Thyroid gland (tissue), 4 donors: Measurements from ENCODE around the gene NAV2. TPM values are rescaled to one million over a fixed set of nuclear protein-coding genes. Genes with fewer than 3 reads are reported as not detected.

Source experiments
- DNase-seq, 2 donors: peaks; one replicate each; pipeline ENCODE4 v3.0.0-alpha.2; 2019
- H3K27ac ChIP-seq, 3 donors: fragments of 200-600 bp; sonication (generic); 1 replicate in 2 of 3; 2 replicates in 1 of 3; pipeline ENCODE4 v1.5.1; 2016 to 2019; ENCODE audit warnings: mild to moderate bottlenecking in 1 of 3, moderate library complexity in 1 of 3
- H3K27me3 ChIP-seq: fragments of 200-600 bp; sonication (generic); one replicate; pipeline ENCODE4 v1.5.1; 2019
- H3K36me3 ChIP-seq, 2 donors: fragments of 200-600 bp; sonication (generic); one replicate each; pipeline ENCODE4 v1.5.1; 2016 to 2019
- H3K4me1 ChIP-seq, 2 donors: fragments of 200-600 bp; sonication (generic); one replicate each; pipeline ENCODE4 v1.5.1; 2017 to 2019
- H3K4me3 ChIP-seq, 3 donors: fragments of 200-600 bp; sonication (generic); replicated peaks in 1 of 3; 1 replicate in 2 of 3; 2 replicates in 1 of 3; pipeline ENCODE4 v1.5.1; 2016; ENCODE audit warnings: mild to moderate bottlenecking in 1 of 3
- H3K9me3 ChIP-seq: fragments of 200-600 bp; sonication (generic); one replicate; pipeline ENCODE4 v1.5.1; 2017
- POLR2A ChIP-seq, 2 donors: fragments of 450-650 bp; IDR thresholded peaks; one replicate each; pipeline ENCODE4 v1.6.1; 2017; ENCODE audit warnings: antibody characterized with exemption in 2 of 2, mild to moderate bottlenecking in 2 of 2, moderate library complexity in 1 of 2
- WGBS, 2 donors: methylation state at CpG; one replicate each; pipeline ENCODE4 v1.1.5; 2017; 5-methylcytosine and 5-hydroxymethylcytosine counted together
- intact Hi-C: fragments of 100-400 bp; cut with DNase I; formaldehyde crosslinking; loops from one replicate; pipeline ENCODE4 v1.15.1; 2023
- total RNA-seq, 4 donors: library from RNA; depleted of rRNA; stranded (reverse); fragments of >200 nt; gene quantifications; one replicate each; pipeline ENCODE4 v1.2.3, GENCODE V29; 2016
- TF ChIP-seq, protein P1 (sequence below), 6 experiments: fragments of 200-600 bp in 3 of 6; fragments of 450-650 bp in 3 of 6; sonication (generic) in 3 of 6; IDR thresholded peaks; one replicate each; pipeline ENCODE4 v1.5.1; 2016 to 2019; ENCODE audit warnings: antibody characterized with exemption in 6 of 6, mild to moderate bottlenecking in 2 of 6, inconsistent platforms in 1 of 6, moderate library complexity in 1 of 6

The NAV2 gene
- total RNA-seq, 4 donors from 2014 or later = 34.8 to 88.6 (median 54.5) TPM

DNA sequence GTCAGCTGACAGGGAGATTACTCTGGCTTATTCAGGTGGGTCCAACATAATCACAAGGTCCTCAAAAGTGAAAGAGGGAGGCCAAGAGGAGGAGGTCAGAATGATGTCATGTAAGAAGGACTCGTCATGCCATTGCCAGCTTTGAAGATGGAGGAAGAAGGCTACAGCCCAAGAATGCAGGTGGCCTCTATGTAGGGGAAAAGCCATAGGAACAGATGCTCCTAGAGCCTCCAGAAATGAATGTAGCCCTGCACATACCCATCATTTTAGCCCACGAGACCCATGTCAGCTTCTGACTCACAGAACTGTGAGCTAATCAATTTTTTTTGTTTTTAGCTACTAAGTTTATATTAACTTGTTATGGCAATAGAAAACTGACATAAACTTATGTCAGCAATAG, 276.6 kb downstream of the NAV2 start:
- H3K27ac ChIP-seq = peak overlapping the region; percentile 87 to 93 (median 87)
- no peaks in the 10 kb centered on the region for H3K27me3 ChIP-seq
- intact Hi-C loops = no loop called here

DNA sequence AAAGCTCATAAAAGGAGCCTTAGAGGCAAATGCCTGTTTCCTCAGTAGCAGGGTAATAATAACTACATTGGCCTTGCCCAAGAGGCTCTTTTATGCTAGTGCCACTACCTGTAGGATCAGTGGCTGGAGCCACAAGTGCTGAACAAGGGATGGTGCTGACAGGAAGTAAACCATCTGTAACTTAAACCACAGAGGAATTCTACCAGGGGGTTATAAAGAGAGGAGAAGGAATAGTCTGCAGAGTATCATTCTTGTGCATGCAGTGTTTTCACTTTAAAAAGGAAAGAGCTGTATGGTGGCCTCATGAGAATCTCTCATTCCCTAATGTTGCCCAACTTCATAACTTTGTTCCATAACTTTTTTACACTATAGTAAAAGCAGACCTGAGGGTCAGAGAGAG, 279.5 kb downstream of the NAV2 start:
- intact Hi-C loops = no loop called here
- no peaks in the 10 kb centered on the region for H3K9me3 ChIP-seq
- no peak overlapping the region for H3K27ac ChIP-seq
- TF ChIP-seq POLR2A (IDR thresholded peaks at IDR 0.05) = no peak
- TF ChIP-seq, protein P1, sequence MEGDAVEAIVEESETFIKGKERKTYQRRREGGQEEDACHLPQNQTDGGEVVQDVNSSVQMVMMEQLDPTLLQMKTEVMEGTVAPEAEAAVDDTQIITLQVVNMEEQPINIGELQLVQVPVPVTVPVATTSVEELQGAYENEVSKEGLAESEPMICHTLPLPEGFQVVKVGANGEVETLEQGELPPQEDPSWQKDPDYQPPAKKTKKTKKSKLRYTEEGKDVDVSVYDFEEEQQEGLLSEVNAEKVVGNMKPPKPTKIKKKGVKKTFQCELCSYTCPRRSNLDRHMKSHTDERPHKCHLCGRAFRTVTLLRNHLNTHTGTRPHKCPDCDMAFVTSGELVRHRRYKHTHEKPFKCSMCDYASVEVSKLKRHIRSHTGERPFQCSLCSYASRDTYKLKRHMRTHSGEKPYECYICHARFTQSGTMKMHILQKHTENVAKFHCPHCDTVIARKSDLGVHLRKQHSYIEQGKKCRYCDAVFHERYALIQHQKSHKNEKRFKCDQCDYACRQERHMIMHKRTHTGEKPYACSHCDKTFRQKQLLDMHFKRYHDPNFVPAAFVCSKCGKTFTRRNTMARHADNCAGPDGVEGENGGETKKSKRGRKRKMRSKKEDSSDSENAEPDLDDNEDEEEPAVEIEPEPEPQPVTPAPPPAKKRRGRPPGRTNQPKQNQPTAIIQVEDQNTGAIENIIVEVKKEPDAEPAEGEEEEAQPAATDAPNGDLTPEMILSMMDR (IDR thresholded peaks at IDR 0.05) = no peak
- H3K4me1 ChIP-seq = peaks cover 33 to 51% of the 10 kb centered on the region in 2 donors
- no peak for DNase-seq
- no peak overlapping the region for H3K4me3 ChIP-seq
- no peaks in the 10 kb centered on the region for H3K27me3 ChIP-seq
- H3K36me3 ChIP-seq = no peaks in the 10 kb centered on the region

More for the DNA sequence above, 276.6 kb downstream of the NAV2 start:
- no peak for TF ChIP-seq POLR2A (IDR thresholded peaks at IDR 0.05)
- TF ChIP-seq, protein P1 (IDR thresholded peaks at IDR 0.05) = no peak
- Histone ChIP-seq H3K4me3 (no peak overlapping the region), H3K4me1 (peaks cover 27 to 61% of the 10 kb centered on the region in 2 donors), H3K9me3 (no peaks in the 10 kb centered on the region), H3K36me3 (no peaks in the 10 kb centered on the region)
- no peak for DNase-seq
- WGBS, 2 donors = 74 to 81% methylated on average over 2 of the region's 2 CpGs

DNA sequence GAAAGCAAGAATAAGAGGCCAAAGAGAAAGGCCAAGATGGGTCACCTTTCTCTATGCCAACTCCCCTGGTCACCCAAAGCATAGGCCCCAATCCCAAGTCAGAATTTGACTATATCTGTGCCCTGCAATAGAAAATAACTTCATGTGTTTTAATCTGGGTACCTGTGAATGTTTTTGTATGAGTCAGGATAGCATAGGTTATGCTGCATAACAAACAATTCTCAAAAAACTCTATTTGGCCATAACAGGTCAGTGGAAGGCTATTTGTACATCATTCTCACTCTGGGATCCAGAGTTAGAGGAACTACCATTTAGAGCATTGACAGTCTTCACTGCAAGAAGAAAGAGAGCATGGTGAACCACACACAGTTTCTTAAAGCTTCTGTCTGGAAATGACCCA, 280.4 kb downstream of the NAV2 start:
- DNase-seq = no peak
- Histone ChIP-seq H3K36me3 (no peaks in the 10 kb centered on the region), H3K27me3 (no peaks in the 10 kb centered on the region), H3K4me3 (no peak overlapping the region), H3K27ac (no peak overlapping the region), H3K9me3 (no peaks in the 10 kb centered on the region), H3K4me1 (peaks cover 27 to 48% of the 10 kb centered on the region in 2 donors)
- intact Hi-C loops = no loop called here
- TF ChIP-seq, protein P1 (IDR thresholded peaks at IDR 0.05) = no peak

DNA sequence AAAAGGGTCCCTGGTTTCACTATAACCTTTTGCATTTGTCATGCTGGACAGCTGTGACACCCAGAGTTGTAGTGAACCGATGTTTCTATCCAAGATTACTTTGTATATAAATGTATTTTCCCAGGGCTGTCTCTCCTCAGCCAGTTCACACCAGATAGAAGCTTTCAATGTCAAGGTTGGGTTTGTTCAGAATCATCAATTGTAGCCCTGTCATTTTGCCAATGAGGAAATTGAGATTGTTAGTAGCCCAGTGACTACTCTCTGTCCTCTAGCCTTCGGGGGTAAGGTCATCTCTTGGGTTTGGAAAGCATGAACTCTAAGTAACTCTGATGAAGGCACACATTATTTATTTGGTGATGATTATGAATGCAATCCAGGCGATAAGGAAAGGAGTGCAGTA, 282.0 kb downstream of the NAV2 start:
- H3K27ac ChIP-seq = peak overlapping the region in 2 of 3 donors; percentile 42 to 47
- intact Hi-C loops = no loop called here
- H3K4me1 ChIP-seq = peaks cover 25 to 49% of the 10 kb centered on the region in 2 donors
- no peaks in the 10 kb centered on the region for H3K36me3 ChIP-seq
- no peak overlapping the region for H3K4me3 ChIP-seq
- DNase-seq = no peak
- no peaks in the 10 kb centered on the region for H3K9me3 ChIP-seq
- H3K27me3 ChIP-seq = no peaks in the 10 kb centered on the region
- TF ChIP-seq, protein P1 (IDR thresholded peaks at IDR 0.05) = no peak
- no peak for TF ChIP-seq POLR2A (IDR thresholded peaks at IDR 0.05)
- WGBS, 2 donors = 86 to 89% methylated on average over 3 of the region's 3 CpGs

DNA sequence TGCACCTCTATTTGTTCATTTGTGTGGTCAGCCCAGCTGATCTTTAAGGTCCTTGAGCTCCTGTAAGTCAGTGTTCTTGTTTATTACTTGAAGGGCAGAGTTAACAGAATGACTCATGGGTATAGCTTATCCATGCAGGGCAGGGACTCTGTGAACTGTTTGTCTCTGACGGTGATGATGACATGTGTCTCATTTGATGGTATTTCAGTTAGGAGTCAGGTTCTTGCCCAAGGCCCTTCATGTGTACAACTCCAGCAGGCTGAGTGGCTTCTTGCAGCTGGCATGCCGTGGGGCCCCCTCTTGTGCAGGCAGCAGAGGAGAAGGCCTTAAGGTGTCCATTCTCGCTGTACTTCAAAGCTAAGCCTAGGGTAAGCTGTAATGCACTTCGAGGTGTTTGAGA, 282.5 kb downstream of the NAV2 start:
- H3K4me1 ChIP-seq = peaks cover 30 to 49% of the 10 kb centered on the region in 2 donors
- WGBS, 2 donors = 30 to 42% methylated on average over 4 of the region's 4 CpGs
- no peaks in the 10 kb centered on the region for H3K27me3 ChIP-seq
- peak; percentile 59 to 69 for DNase-seq
- TF ChIP-seq POLR2A (IDR thresholded peaks at IDR 0.05) = no peak
- TF ChIP-seq, protein P1 (IDR thresholded peaks at IDR 0.05) = no peak
- no peak overlapping the region for H3K4me3 ChIP-seq
- no peaks in the 10 kb centered on the region for H3K9me3 ChIP-seq
- H3K27ac ChIP-seq = peak overlapping the region in 2 of 3 donors; percentile 42 to 47
- intact Hi-C loops = no loop called here
- H3K36me3 ChIP-seq = no peaks in the 10 kb centered on the region
